Inferior parietal cortex (tissue), 1 donor: ENCODE results near the gene TTC28.
A peak's percentile ranks its signal among the peaks of the same experiment; 100 is the strongest.

ENCODE experiments used
- DNase-seq: peaks from one replicate; pipeline ENCODE4 v3.0.0-alpha.2; 2016; ENCODE audit errors: extremely low spot score

Gene TTC28

GRCh38 chr22:28021998-28022660 lies 657.5 kb downstream of the TTC28 start:
- DNase-seq, result no peak

- no peak for DNase-seq
Observed at GRCh38 chr22:28021116-28021997, 658.3 kb downstream of the TTC28 start.

- peak; percentile 66 for DNase-seq
Observed at GRCh38 chr22:28019881-28020861, 659.5 kb downstream of the TTC28 start.

- DNase-seq, result no peak
Observed at GRCh38 chr22:28019360-28019759, 660.3 kb downstream of the TTC28 start.

- DNase-seq, result no peak
Observed at GRCh38 chr22:28018461-28018927, 661.1 kb downstream of the TTC28 start.

GRCh38 chr22:28017859-28018258 lies 661.8 kb downstream of the TTC28 start:
- DNase-seq, result no peak

- DNase-seq, result no peak
Observed at GRCh38 chr22:28017558-28017820, 662.2 kb downstream of the TTC28 start.

- DNase-seq, result no peak
Observed at GRCh38 chr22:28016781-28017557, 662.7 kb downstream of the TTC28 start.

GRCh38 chr22:28015676-28016601 lies 663.7 kb downstream of the TTC28 start:
- no peak for DNase-seq

GRCh38 chr22:28015046-28015425 lies 664.6 kb downstream of the TTC28 start:
- DNase-seq, result no peak

- no peak for DNase-seq
Observed at GRCh38 chr22:28014211-28015045, 665.2 kb downstream of the TTC28 start.

GRCh38 chr22:28013611-28014010 lies 666.0 kb downstream of the TTC28 start:
- DNase-seq, result no peak

- DNase-seq, result no peak
Observed at GRCh38 chr22:28012832-28013460, 666.7 kb downstream of the TTC28 start.

- DNase-seq, result peak; percentile 88
Observed at GRCh38 chr22:28009272-28009827, 670.3 kb downstream of the TTC28 start.

- no peak for DNase-seq
Observed at GRCh38 chr22:28008649-28009048, 671.0 kb downstream of the TTC28 start.

- no peak for DNase-seq
Observed at GRCh38 chr22:28008056-28008455, 671.6 kb downstream of the TTC28 start.

GRCh38 chr22:28006271-28006670 lies 673.4 kb downstream of the TTC28 start:
- DNase-seq, result no peak

- DNase-seq, result no peak
Observed at GRCh38 chr22:28005513-28005912, 674.1 kb downstream of the TTC28 start.
